Measurements from ENCODE around the gene ECM1. TPM values are rescaled to one million over a fixed set of nuclear protein-coding genes. Genes with fewer than 3 reads are reported as not detected.
A peak's percentile ranks its signal among the peaks of the same experiment; 100 is the strongest.

ECM1 gene
- total and polyA plus RNA-seq, 8 donors = 1.9 to 65.2 (median 3.3) TPM

DNA sequence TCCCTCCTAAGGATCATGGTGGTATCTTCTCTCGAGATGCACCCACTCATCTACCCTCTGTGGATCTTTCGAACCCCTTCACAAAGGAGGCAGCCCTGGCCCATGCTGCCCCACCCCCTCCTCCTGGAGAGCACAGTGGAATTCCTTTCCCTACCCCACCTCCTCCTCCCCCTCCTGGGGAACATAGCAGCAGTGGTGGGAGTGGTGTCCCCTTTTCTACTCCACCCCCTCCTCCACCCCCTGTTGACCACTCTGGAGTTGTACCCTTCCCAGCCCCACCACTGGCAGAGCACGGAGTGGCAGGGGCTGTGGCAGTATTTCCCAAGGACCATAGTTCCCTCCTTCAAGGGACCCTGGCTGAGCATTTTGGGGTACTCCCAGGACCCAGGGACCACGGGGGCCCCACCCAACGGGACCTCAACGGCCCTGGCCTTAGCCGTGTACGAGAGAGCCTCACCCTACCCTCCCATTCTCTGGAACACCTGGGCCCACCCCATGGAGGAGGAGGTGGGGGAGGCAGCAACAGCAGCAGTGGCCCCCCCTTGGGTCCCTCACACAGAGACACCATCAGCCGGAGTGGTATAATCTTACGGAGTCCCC lies 35.2 kb upstream of the ECM1 start:
- Histone ChIP-seq H3K27ac (no peak overlapping the region), H3K4me1 (peaks cover 0 to 5% of the 10 kb centered on the region in 2 donors)

DNA sequence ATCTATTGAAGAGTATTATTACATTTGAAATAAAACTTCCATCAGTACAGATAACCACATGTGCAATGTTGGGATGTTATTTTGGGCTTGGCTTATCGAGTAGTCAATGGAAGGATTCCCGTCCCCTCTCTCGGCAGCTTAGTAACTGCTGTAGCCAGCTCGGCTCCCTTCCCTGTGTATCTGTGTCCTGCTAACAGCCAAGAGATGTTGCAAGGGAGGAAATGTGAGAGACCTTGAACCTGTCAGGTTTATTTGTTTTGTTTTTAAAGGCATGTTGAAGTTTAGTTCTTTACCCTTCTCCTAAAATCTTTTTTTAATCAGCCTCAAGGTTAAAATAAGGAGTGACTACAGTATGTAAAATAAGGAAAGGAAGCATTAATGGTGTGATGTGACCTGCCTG lies 34.2 kb upstream of the ECM1 start:
- intact Hi-C loops (cut with DNase I) = loop anchor here in 1 of 2 donors (10.0 kb wide), 1 partner anchor 51 kb away; no protein-coding TSS in a partner anchor
- no peaks in the 10 kb centered on the region for H3K9me3 ChIP-seq
- peak; percentile 34 for ATAC-seq

More for the DNA sequence above, 35.2 kb upstream of the ECM1 start:
- DNase-seq = peak in 1 of 4 donors; percentile 51
- H3K9me3 ChIP-seq = no peaks in the 10 kb centered on the region
- no peak for ATAC-seq
- intact Hi-C loops (cut with DNase I) = loop anchor here in 1 of 2 donors (10.0 kb wide), 1 partner anchor 52 kb away; no protein-coding TSS in a partner anchor
- peaks cover 0 to 46% of the 10 kb centered on the region in 2 donors for H3K36me3 ChIP-seq
- TF ChIP-seq, protein P1, sequence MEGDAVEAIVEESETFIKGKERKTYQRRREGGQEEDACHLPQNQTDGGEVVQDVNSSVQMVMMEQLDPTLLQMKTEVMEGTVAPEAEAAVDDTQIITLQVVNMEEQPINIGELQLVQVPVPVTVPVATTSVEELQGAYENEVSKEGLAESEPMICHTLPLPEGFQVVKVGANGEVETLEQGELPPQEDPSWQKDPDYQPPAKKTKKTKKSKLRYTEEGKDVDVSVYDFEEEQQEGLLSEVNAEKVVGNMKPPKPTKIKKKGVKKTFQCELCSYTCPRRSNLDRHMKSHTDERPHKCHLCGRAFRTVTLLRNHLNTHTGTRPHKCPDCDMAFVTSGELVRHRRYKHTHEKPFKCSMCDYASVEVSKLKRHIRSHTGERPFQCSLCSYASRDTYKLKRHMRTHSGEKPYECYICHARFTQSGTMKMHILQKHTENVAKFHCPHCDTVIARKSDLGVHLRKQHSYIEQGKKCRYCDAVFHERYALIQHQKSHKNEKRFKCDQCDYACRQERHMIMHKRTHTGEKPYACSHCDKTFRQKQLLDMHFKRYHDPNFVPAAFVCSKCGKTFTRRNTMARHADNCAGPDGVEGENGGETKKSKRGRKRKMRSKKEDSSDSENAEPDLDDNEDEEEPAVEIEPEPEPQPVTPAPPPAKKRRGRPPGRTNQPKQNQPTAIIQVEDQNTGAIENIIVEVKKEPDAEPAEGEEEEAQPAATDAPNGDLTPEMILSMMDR (IDR thresholded peaks at IDR 0.05) = no peak
- no peaks in the 10 kb centered on the region for H3K27me3 ChIP-seq
- H3K4me3 ChIP-seq = no peak overlapping the region

DNA sequence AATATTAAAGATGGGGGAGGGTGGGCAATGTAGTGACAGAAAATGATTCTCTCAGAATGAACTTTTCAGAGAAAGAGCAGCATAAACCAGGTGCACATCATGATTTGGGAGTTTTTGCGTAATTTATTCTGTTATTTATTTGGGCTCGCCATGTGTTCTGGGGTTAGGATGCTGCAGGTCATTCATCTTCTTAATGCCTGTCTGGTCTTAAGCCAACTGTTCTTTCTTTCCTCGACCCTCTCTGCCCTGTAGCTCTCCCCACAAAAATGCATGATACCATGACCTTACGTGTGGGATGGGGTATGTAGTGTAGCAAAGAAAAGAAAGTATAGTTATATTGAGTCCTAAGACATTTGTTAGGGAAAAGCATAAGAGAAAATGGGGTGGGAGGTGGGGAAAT lies 33.0 kb upstream of the ECM1 start:
- intact Hi-C loops (cut with DNase I) = loop anchor here in 1 of 2 donors (10.0 kb wide), 1 partner anchor 50 kb away; no protein-coding TSS in a partner anchor
- TF ChIP-seq, protein P1 (IDR thresholded peaks at IDR 0.05) = no peak

More for the DNA sequence above, 34.2 kb upstream of the ECM1 start:
- H3K36me3 ChIP-seq = peaks cover 0 to 41% of the 10 kb centered on the region in 2 donors
- DNase-seq = no peak
- H3K4me3 ChIP-seq = no peak overlapping the region
- H3K4me1 ChIP-seq = peaks cover 0 to 5% of the 10 kb centered on the region in 2 donors
- TF ChIP-seq, protein P1 (IDR thresholded peaks at IDR 0.05) = no peak
- no peak overlapping the region for H3K27ac ChIP-seq
- no peaks in the 10 kb centered on the region for H3K27me3 ChIP-seq

DNA sequence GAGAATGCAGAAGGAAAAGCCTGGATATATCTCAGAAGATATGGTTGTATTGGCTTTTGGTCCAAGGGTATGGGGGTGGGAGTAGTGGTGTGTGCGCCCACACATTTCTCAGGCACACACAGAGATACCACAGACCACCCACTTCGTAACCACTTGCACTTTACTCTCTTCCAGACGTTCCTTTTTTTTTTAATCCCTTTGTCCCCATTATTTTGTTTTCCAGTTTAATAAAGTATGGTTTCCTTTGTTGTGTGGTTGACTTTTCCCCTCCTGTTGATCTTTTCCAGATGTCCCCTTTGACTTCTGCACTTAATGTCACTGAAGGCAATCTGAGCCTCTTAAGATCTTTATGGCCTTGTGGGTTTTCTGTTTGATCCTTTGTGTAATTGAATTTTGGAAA lies 31.2 kb upstream of the ECM1 start:
- DNase-seq (peak in 1 of 4 donors; percentile 5), ATAC-seq (no peak)
- intact Hi-C loops (cut with DNase I) = loop anchor here in 1 of 2 donors (10.0 kb wide), 1 partner anchor 48 kb away; no protein-coding TSS in a partner anchor
- H3K36me3 ChIP-seq = peaks cover 0 to 18% of the 10 kb centered on the region in 2 donors
- H3K27ac ChIP-seq = no peak overlapping the region
- no peaks in the 10 kb centered on the region for H3K27me3 ChIP-seq
- no peaks in the 10 kb centered on the region for H3K9me3 ChIP-seq
- H3K4me1 ChIP-seq = peaks cover 0 to 5% of the 10 kb centered on the region in 2 donors
- TF ChIP-seq, protein P1 (IDR thresholded peaks at IDR 0.05) = no peak
- H3K4me3 ChIP-seq = no peak overlapping the region

More for the DNA sequence above, 33.0 kb upstream of the ECM1 start:
- DNase-seq = no peak
- no peaks in the 10 kb centered on the region for H3K9me3 ChIP-seq
- H3K36me3 ChIP-seq = peaks cover 0 to 37% of the 10 kb centered on the region in 2 donors
- H3K27ac ChIP-seq = no peak overlapping the region
- H3K4me3 ChIP-seq = no peak overlapping the region
- ATAC-seq = no peak
- no peaks in the 10 kb centered on the region for H3K27me3 ChIP-seq
- peaks cover 0 to 5% of the 10 kb centered on the region in 2 donors for H3K4me1 ChIP-seq

DNA sequence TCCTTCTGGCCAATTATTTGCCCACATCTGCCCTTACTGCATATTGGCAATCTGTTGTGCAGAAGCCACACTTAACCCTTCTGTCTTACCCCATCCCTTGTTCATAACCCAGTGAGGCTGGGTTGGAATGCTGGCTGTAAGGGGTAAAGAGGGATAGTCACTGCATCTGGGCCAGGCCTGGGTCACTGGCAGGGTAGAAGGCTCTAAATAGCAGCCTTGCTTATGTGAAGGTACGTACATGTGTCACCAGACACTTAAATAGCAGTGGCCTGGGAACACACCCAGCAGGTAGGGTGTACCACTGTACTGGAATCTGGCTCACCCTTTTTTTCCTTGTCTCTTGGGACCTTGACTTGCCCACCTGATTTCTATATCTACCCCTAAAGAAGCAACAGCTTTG lies 30.6 kb upstream of the ECM1 start:
- Histone ChIP-seq H3K36me3 (peaks cover 0 to 13% of the 10 kb centered on the region in 2 donors), H3K27me3 (no peaks in the 10 kb centered on the region), H3K4me1 (peaks cover 0 to 5% of the 10 kb centered on the region in 2 donors), H3K4me3 (no peak overlapping the region), H3K27ac (no peak overlapping the region), H3K9me3 (no peaks in the 10 kb centered on the region)
- ATAC-seq = peak; percentile 76
- TF ChIP-seq, protein P1 (IDR thresholded peaks at IDR 0.05) = no peak
- intact Hi-C loops (cut with DNase I) = loop anchor here in 1 of 2 donors (10.0 kb wide), 1 partner anchor 47 kb away; no protein-coding TSS in a partner anchor
- peak in 1 of 4 donors; percentile 10 for DNase-seq

Data from left lung (tissue), 10 donors.